CD14-positive monocyte (primary cell): Measurements from ENCODE around the gene GABRG3. TPM values are rescaled to one million over a fixed set of nuclear protein-coding genes. Genes with fewer than 3 reads are reported as not detected.

Experiments used
- DNase-seq, 3 donors: peaks; one replicate each; pipeline ENCODE4 v3.0.0-alpha.2; 2011 to 2022
- H2AFZ ChIP-seq: 2 replicates; pipeline ENCODE4 v1.6.0; 2012; ENCODE audit warnings: mild to moderate bottlenecking, low read depth, low read length, inconsistent platforms; ENCODE audit not compliant: insufficient read depth, poor library complexity, severe bottlenecking
- H3K27ac ChIP-seq, 2 donors: 1 replicate in 1 of 2; 2 replicates in 1 of 2; pipeline ENCODE4 v1.5.1; 2012 to 2013; ENCODE audit warnings: low read length in 2 of 2, control low read depth in 1 of 2, inconsistent platforms in 1 of 2, low read depth in 1 of 2, mild to moderate bottlenecking in 1 of 2
- H3K27me3 ChIP-seq, 2 donors: one replicate each; pipeline versions ENCODE4 v1.6.0 to v1.6.1; 2011 to 2013; ENCODE audit warnings: low read length in 2 of 2; ENCODE audit not compliant: control insufficient read depth in 2 of 2, insufficient read depth in 2 of 2
- H3K36me3 ChIP-seq, 2 donors: replicated peaks in 1 of 2; 1 replicate in 1 of 2; 2 replicates in 1 of 2; pipeline versions ENCODE4 v1.5.1 to v1.6.1; 2012 to 2013; ENCODE audit warnings: low read length in 2 of 2, control low read depth in 1 of 2, inconsistent platforms in 1 of 2, mild to moderate bottlenecking in 1 of 2; ENCODE audit not compliant: insufficient read depth in 2 of 2, control insufficient read depth in 1 of 2
- H3K4me1 ChIP-seq, 2 donors: 1 replicate in 1 of 2; 2 replicates in 1 of 2; pipeline versions ENCODE4 v1.5.1 to v1.6.1; 2012 to 2013; ENCODE audit warnings: low read length in 2 of 2, control low read depth in 1 of 2, inconsistent platforms in 1 of 2, mild to moderate bottlenecking in 1 of 2, moderate library complexity in 1 of 2; ENCODE audit not compliant: insufficient read depth in 2 of 2, control insufficient read depth in 1 of 2
- H3K4me2 ChIP-seq: replicated peaks from 2 replicates; pipeline ENCODE3; 2012; ENCODE audit warnings: low read length, moderate library complexity, mild to moderate bottlenecking; ENCODE audit not compliant: poor library complexity, severe bottlenecking; ENCODE audit errors: extremely low read depth
- H3K4me3 ChIP-seq, 3 experiments: fragments of 200-600 bp in 1 of 3; sonication (generic) in 1 of 3; replicated peaks in 1 of 3; 1 replicate in 2 of 3; 2 replicates in 1 of 3; pipeline ENCODE4 v1.5.1; 2011 to 2013; ENCODE audit warnings: low read length in 3 of 3, mild to moderate bottlenecking in 3 of 3, control low read depth in 2 of 3, low read depth in 2 of 3, inconsistent platforms in 1 of 3, moderate library complexity in 1 of 3
- H3K79me2 ChIP-seq: 2 replicates; pipeline ENCODE4 v1.6.0; 2012; ENCODE audit warnings: mild to moderate bottlenecking, control low read depth, inconsistent platforms, low read length, moderate library complexity; ENCODE audit not compliant: insufficient read depth
- H3K9ac ChIP-seq: 2 replicates; pipeline ENCODE4 v1.6.0; 2017; ENCODE audit warnings: low read length, mild to moderate bottlenecking; ENCODE audit not compliant: insufficient read depth, poor library complexity, severe bottlenecking
- H3K9me3 ChIP-seq, 2 donors: replicated peaks in 1 of 2; 1 replicate in 1 of 2; 2 replicates in 1 of 2; pipeline versions ENCODE4 v1.5.1 to v1.6.1; 2012 to 2013; ENCODE audit warnings: low read length in 2 of 2, control low read depth in 1 of 2; ENCODE audit not compliant: control insufficient read depth in 1 of 2, insufficient read depth in 1 of 2
- H4K20me1 ChIP-seq: 2 replicates; pipeline ENCODE4 v1.6.0; 2012; ENCODE audit warnings: mild to moderate bottlenecking, low read length, control low read depth, moderate library complexity; ENCODE audit not compliant: insufficient read depth
- H3K27ac Mint-ChIP-seq, 7 donors: one replicate each; pipeline ENCODE4 v1.8.0; 2020; ENCODE audit warnings: mild to moderate bottlenecking in 7 of 7, mixed read lengths in 7 of 7, moderate library complexity in 6 of 7, inconsistent platforms in 2 of 7
- H3K27me3 Mint-ChIP-seq, 3 donors: one replicate each; pipeline ENCODE4 v1.8.0; 2021 to 2022; ENCODE audit warnings: low read depth in 3 of 3, mild to moderate bottlenecking in 3 of 3, mixed read lengths in 3 of 3, moderate library complexity in 3 of 3, inconsistent platforms in 1 of 3
- H3K36me3 Mint-ChIP-seq, 2 donors: one replicate each; pipeline ENCODE4 v1.8.0; 2020; ENCODE audit warnings: mixed read lengths in 2 of 2, inconsistent platforms in 1 of 2, mild to moderate bottlenecking in 1 of 2
- H3K4me1 Mint-ChIP-seq: one replicate; pipeline ENCODE4 v1.8.0; 2020; ENCODE audit warnings: mild to moderate bottlenecking, mixed read lengths
- H3K4me3 Mint-ChIP-seq, 2 donors: one replicate each; pipeline ENCODE4 v1.8.0; 2020; ENCODE audit warnings: mild to moderate bottlenecking in 2 of 2, mixed read lengths in 2 of 2, moderate library complexity in 1 of 2
- H3K9me3 Mint-ChIP-seq, 7 donors: one replicate each; pipeline ENCODE4 v1.8.0; 2020 to 2022; ENCODE audit warnings: mixed read lengths in 7 of 7, mild to moderate bottlenecking in 6 of 7, moderate library complexity in 6 of 7, inconsistent platforms in 2 of 7
- WGBS: methylation state at CpG from one replicate; pipeline ENCODE4 v1.1.5; 2013; ENCODE audit warnings: missing lambda C conversion rate; ENCODE audit not compliant: insufficient coverage; 5-methylcytosine and 5-hydroxymethylcytosine counted together
- intact Hi-C, 2 donors: fragments of 100-400 bp; cut with micrococcal nuclease; formaldehyde crosslinking; loops; one replicate each; pipeline versions ENCODE4 v1.15.0 to v1.15.1; 2023
- polyA plus RNA-seq, 3 donors: library from polyadenylated mRNA; depleted of rRNA in 1 of 3; unstranded in 2 of 3; stranded (reverse) in 1 of 3; fragments of 300-500 nt in 2 of 3; fragments of >200 nt in 1 of 3; fragmentation: Illumina TruSeq in 2 of 3; gene quantifications; 1 replicate in 2 of 3; 2 replicates in 1 of 3; pipeline ENCODE4 v1.2.3, GENCODE V29; 2012 to 2021
- TF ChIP-seq, protein P1 (sequence below): fragments of 200-600 bp; IDR thresholded peaks from one replicate; pipeline ENCODE4 v1.8.0; 2022; ENCODE audit warnings: antibody characterized with exemption, mild to moderate bottlenecking

The GABRG3 gene
- polyA plus RNA-seq, 3 donors, result not detected

- 80% methylated on average over 3 of the region's 6 CpGs for WGBS
Measured at GRCh38 chr15:27019687-27020086, 48.7 kb downstream of the GABRG3 start.

GRCh38 chr15:27025481-27025966, 54.5 kb downstream of the GABRG3 start:
- Mint-ChIP-seq H3K4me3 (no peak overlapping the region), H3K9me3 (no peaks in the 10 kb centered on the region), H3K36me3 (no peaks in the 10 kb centered on the region), H3K27me3 (peaks cover 0 to 6% (median 3%) of the 10 kb centered on the region in 3 donors), H3K27ac (no peak overlapping the region), H3K4me1 (no peaks in the 10 kb centered on the region)
- no peak overlapping the region for H2AFZ ChIP-seq
- no peaks in the 10 kb centered on the region for H3K9me3 ChIP-seq
- no peak overlapping the region for H3K4me2 ChIP-seq
- H3K4me3 ChIP-seq, result no peak overlapping the region
- WGBS, result 60% methylated on average over 4 of the region's 9 CpGs
- H4K20me1 ChIP-seq, result no peaks in the 10 kb centered on the region
- no peaks in the 10 kb centered on the region for H3K4me1 ChIP-seq
- H3K9ac ChIP-seq, result no peak overlapping the region
- H3K79me2 ChIP-seq, result no peaks in the 10 kb centered on the region
- no peaks in the 10 kb centered on the region for H3K27me3 ChIP-seq
- DNase-seq, result no peak
- TF ChIP-seq, protein P1, sequence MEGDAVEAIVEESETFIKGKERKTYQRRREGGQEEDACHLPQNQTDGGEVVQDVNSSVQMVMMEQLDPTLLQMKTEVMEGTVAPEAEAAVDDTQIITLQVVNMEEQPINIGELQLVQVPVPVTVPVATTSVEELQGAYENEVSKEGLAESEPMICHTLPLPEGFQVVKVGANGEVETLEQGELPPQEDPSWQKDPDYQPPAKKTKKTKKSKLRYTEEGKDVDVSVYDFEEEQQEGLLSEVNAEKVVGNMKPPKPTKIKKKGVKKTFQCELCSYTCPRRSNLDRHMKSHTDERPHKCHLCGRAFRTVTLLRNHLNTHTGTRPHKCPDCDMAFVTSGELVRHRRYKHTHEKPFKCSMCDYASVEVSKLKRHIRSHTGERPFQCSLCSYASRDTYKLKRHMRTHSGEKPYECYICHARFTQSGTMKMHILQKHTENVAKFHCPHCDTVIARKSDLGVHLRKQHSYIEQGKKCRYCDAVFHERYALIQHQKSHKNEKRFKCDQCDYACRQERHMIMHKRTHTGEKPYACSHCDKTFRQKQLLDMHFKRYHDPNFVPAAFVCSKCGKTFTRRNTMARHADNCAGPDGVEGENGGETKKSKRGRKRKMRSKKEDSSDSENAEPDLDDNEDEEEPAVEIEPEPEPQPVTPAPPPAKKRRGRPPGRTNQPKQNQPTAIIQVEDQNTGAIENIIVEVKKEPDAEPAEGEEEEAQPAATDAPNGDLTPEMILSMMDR, result no peak
- intact Hi-C loops, result no loop called here
- H3K36me3 ChIP-seq, result no peaks in the 10 kb centered on the region
- no peak overlapping the region for H3K27ac ChIP-seq

More at GRCh38 chr15:27019687-27020086, 48.7 kb downstream of the GABRG3 start:
- Mint-ChIP-seq H3K27me3 (peaks cover 2 to 4% (median 3%) of the 10 kb centered on the region in 3 donors), H3K4me3 (no peak overlapping the region), H3K27ac (no peak overlapping the region), H3K9me3 (no peaks in the 10 kb centered on the region), H3K36me3 (no peaks in the 10 kb centered on the region), H3K4me1 (no peaks in the 10 kb centered on the region)
- no peak for DNase-seq
- no peak overlapping the region for H2AFZ ChIP-seq
- no peaks in the 10 kb centered on the region for H3K36me3 ChIP-seq
- no peak overlapping the region for H3K4me2 ChIP-seq
- no peaks in the 10 kb centered on the region for H3K27me3 ChIP-seq
- no peaks in the 10 kb centered on the region for H4K20me1 ChIP-seq
- H3K4me1 ChIP-seq, result no peaks in the 10 kb centered on the region
- no peak overlapping the region for H3K27ac ChIP-seq
- no peaks in the 10 kb centered on the region for H3K79me2 ChIP-seq
- no peak overlapping the region for H3K9ac ChIP-seq
- no peak overlapping the region for H3K4me3 ChIP-seq
- H3K9me3 ChIP-seq, result no peaks in the 10 kb centered on the region
- intact Hi-C loops, result no loop called here
- TF ChIP-seq, protein P1, result no peak
